ENCODE measurements around the gene EFL1.

DNA sequence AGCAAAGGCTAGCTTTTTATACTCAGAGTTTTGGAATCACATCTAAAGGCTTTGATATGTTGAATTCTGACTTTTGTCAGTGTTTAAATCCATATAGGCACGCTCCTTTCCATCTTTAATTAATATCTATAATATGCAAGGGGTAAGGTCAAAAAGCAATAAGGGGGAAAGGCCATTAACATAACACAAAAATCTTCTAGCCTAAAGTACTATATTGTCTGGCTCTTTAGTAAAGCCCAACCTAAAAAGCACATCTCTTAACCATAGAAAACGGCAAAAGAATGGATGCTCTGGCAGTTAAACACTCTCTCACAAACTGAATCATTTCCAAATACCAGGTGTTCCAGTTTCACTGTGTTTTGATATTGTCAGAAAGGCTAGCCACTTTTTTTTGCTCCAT is 76.4 kb downstream of the EFL1 start:
- TF ChIP-seq CTCF (conservative IDR thresholded peaks at IDR 0.05 in 1 of 2, IDR thresholded peaks at IDR 0.05 in 1 of 2; ENCODE audit: extremely low read depth in 1 of 2, insufficient read depth in 1 of 2, low read depth in 1 of 2, low read length in 2 of 2): no peak
- no peak for TF ChIP-seq EZH2 (IDR thresholded peaks at IDR 0.05; ENCODE audit: borderline replicate concordance, low read length)

Data from mammary epithelial cell (primary cell).